HG02938 (cell line): Measurements from ENCODE around the gene CORIN.
"Not testable (repeated sequence)": the region's sequence is repeated elsewhere in the genome, so short reads cannot be mapped to it uniquely, and the experiment has no call there.

ENCODE experiments used
- ATAC-seq: cut with Tn5 transposase; IDR thresholded peaks from one replicate; pipeline ENCODE4 v1.9.1; 2021; ENCODE audit warnings: mild to moderate bottlenecking, moderate library complexity; ENCODE audit not compliant: unreplicated experiment

Gene CORIN

DNA sequence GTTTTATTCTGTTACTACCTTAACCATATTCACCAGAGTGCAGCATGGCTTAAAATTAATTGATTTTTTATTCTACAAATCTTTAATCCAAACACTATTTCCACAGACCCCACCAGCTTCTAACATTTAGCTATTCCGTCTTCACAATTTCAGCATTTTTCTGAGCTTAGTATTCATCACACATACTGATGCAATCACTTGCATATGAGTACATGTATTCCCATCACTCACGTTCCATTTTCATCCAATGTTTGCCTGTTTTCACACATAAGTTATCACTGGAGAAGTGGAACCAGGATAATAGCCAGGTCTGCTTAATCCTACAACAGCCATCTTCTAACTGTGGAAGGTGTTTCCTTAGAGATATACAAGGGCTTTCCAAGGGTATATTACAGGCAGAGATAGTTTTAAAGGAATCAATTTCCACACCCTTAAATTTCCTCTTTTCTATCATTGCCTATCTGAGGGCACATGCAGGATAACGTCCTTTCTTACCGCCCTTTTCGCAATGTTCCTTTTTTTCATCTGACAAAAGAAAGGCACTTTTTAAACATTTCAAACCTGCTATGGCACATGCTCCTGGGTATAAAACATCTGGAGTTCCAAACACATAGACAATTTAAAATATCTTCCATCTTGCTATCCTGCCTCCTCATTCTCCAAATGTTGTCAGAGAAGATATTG is 115.8 kb downstream of the CORIN start:
- ATAC-seq, result no peak

- no peak for ATAC-seq
Measured at GRCh38 chr4:47721485-47721884, 116.4 kb downstream of the CORIN start.

- no peak for ATAC-seq
Measured at GRCh38 chr4:47720787-47721186, 117.1 kb downstream of the CORIN start.

GRCh38 chr4:47719576-47719975 is 118.3 kb downstream of the CORIN start:
- no peak for ATAC-seq

DNA sequence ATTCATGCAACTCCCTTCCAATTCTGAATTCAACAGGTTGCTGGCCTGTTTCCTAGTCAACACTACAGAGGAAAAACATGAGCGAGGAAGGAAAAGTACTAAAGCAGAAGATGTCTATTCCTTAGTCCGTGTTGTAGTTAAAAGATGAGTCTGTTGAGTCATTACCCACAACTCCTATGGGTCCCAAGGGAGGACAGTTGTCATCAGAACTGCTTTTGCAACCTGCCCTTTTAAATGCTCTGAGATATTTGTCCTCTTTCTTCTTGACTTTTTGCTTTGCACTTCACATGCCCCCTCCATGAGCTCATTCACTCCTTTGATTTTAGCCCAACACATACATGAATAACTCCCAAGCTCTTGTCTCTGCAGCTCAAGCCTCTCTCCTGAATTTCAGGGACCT is 119.2 kb downstream of the CORIN start:
- ATAC-seq, result no peak

DNA sequence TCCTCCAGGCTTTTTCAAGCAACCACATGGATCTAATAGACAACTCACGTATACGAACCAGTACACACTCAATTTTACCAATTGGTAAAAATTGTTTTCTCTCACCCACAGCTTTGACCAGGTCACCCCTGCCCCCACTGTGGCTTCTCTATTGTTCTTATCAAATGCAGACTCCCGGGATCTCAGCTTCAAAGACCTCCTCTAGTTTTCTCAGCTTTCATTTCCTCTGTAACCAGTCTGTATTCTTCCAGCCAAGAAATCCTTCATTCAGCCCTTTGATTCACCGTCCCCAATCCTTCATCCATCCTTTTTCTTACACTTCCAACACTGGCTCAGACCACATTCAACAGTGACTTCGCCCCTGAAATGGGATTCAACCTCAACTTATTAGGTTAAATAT is 120.7 kb downstream of the CORIN start:
- no peak for ATAC-seq

DNA sequence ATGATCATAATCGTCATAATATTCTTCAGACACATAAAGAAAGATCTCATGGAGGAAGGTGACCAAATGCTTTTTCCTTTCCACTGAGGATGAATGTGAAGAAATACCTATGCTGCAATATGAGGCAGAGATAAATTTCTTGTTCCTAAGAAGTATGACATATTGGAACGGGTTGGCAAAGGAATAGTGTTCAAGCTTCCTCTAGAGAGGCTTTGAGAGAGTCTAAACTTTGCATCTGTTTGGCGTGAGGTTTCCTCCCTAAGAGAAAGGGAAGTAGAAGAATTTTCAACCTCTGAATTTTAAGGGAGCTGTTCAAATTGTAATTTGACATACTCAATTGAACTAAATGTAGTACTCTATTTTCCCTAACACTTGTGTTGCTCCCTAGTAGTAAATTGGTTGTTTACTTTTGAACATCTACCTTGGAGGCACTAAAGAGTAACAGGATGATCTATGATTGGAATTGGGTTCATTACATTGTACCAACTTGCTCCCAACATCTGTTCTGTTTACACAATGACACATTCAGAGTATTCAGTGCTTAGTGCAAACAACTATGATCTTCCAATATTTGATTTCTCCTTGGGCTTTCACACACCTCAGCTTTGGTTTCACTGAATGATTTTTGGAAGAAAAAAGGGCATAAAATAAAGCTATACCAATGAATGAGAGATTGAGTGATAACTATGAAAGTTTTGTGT is 122.0 kb downstream of the CORIN start:
- no peak for ATAC-seq

- ATAC-seq, result no peak
Measured at GRCh38 chr4:47714269-47714668, 123.6 kb downstream of the CORIN start.

GRCh38 chr4:47713129-47713834 is 124.6 kb downstream of the CORIN start:
- ATAC-seq, result no peak

- no peak for ATAC-seq
Measured at GRCh38 chr4:47711646-47712045, 126.2 kb downstream of the CORIN start.

DNA sequence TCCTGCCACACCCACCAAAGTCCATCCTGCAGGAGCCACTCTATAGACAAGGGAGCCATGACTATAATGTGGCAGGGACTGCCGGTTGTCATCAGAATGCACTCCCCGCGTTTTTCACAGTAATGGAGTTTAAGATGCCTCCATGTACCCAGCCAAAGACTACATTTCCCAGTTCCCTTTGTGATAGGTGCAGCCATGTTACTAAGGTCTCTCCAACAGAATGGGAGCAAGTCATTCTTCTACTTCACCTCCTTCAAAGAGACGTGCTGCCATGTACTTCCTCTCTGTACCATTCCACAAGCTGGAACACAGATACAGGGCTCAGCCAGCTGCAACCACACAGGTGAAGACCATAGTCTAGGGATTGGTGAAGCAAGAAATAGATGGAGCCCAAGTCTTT is 126.7 kb downstream of the CORIN start:
- no peak for ATAC-seq

DNA sequence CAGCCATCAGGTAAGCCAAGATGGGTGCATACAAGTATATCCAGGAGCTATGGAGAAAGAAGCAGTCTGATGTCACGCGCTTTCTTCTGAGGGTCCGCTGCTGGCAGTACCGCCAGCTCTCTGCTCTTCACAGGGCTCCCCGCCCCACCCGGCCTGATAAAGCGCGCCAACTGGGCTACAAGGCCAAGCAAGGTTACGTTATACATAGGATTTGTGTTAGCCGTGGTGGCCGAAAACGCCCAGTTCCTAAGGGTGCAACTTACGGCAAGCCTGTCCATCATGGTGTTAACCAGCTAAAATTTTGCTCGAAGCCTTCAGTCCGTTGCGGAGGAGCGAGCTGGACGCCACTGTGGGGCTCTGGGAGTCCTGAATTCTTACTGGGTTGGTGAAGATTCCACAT is 131.5 kb downstream of the CORIN start:
- ATAC-seq, result not testable (repeated sequence)

DNA sequence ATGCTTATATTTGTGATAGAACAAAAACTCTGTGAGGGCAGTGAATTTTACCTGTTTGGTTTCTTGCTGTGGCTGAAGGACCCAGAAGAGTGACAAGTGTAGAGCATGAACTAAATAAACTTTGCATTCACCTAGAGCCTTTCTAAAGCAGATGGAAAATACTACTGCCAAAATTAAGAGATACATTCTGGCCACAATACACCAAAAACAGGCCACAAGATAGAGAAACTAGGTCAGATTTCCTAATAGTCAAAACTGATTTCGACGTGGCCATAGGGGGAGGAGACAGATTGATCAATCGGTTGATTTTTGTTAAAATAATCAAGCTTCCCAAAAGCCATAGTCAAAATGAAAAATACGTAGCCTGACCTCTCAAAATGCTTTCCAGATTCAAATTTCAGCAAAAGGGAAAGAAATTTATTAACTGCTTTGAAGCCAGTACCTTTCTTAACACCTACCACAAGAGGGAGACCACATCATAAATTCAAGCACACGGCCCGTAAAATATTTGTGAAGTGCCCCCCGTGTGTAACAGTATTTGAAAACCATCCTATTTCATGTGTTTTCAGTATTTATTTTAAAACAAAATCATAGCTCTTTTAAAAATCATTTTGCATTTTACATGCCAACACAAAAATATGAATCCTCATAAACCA is 132.4 kb downstream of the CORIN start:
- no peak for ATAC-seq

DNA sequence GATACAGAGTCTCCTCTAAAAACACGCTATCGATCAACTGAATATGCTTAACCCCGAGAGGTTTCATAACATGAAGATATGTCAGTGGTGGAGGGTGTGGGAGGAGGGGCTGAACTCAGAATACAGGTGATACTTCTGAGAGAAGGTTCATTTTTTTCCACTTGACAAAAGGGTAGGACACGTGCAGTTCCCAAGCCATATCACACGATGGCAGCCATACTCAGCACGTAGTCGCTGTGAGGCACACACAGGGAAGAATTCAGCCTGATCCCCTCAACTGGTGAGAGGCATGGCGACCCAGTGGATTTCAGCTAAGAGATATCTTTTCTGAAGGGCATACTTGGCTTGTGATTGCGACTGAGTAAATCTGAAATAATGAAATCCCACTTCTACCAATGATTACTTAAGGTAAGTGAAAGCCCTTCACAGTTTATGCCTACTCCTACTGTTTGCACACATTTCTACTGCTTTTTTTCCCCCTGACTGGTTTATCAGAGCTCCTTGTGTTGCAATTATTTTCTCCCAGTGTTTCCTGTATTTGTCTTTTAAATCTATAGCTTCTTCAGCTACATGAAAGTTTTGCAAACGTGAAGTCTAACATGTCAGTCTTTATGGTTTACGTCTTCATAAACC is 133.1 kb downstream of the CORIN start:
- peak; percentile 49 for ATAC-seq

DNA sequence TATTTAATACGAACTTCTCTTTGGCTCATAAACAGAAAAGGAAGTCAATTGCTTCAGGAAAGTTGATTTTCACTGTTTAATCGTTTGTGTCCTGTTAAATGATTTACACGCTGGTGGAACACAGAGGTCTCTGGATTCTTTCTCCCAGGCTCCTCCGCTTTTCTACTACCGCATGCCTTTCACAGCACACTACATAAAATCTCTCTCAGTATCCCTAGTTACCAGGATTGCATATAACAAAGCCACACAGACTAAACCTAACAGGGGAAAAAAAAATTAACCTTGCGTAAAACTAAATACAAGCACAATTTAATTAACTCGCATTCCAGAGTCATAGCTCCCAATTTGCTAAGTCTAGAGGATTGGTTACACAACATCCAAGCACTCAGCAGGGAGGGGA is 133.9 kb downstream of the CORIN start:
- no peak for ATAC-seq

GRCh38 chr4:47703008-47703407 is 134.9 kb downstream of the CORIN start:
- no peak for ATAC-seq

GRCh38 chr4:47701286-47701685 is 136.6 kb downstream of the CORIN start:
- ATAC-seq, result no peak

DNA sequence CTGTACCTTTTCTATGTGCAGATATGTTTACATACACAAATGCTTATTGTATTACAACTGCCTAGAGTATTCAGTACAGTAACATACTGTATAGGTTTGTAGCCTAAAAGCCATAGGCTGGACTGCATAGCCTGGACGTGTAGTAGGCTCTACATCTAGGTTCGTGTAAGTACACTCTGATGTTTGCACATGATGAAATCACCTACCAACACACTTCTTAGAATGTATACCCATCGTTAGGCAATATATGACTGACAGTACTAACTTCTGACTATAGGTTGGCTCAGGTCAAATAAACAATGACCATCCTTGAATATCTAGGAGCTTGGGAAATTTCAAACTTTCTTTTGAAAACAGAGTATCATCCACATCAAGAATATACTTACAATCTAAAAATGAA is 139.0 kb downstream of the CORIN start:
- no peak for ATAC-seq

GRCh38 chr4:47696823-47697222 is 141.0 kb downstream of the CORIN start:
- ATAC-seq, result no peak

DNA sequence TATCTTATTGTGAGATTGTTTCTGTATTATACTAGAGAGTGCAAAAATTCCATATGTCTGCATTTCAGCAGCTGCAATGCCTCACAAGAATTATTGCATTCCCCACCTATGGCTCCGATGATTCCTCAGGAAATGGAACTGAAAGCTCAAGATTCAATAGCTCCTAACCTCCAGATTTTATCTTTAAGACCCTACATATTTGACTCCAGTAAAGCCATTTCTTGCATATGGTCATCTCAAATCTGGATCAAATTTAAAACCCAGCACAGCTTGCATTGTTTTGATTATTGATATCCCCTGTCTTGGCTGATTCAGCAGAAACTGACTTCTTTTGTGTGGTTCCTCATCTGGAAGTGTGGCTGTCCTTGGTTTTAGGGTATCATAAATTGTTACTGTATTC is 142.6 kb downstream of the CORIN start:
- no peak for ATAC-seq

- no peak for ATAC-seq
Measured at GRCh38 chr4:47694322-47694721, 143.5 kb downstream of the CORIN start.
